GM12878 (cell line): ENCODE measurements around the gene IDI2. TPM values are rescaled to one million over a fixed set of nuclear protein-coding genes. Genes with fewer than 3 reads are reported as not detected.

Source experiments
- BMI1 ChIP-seq: fragments of 450-650 bp; IDR thresholded peaks from 2 replicates; pipeline ENCODE4 v1.6.1; 2016; ENCODE audit warnings: mild to moderate bottlenecking, moderate library complexity, borderline replicate concordance
- CBFB ChIP-seq: IDR thresholded peaks from 2 replicates; pipeline ENCODE4 v1.6.1; 2016; ENCODE audit warnings: antibody characterized with exemption, low read depth
- CBX5 ChIP-seq: sonication (generic); IDR thresholded peaks from 2 replicates; pipeline ENCODE4 v1.6.1; 2016; ENCODE audit warnings: low read depth, moderate library complexity, mild to moderate bottlenecking, inconsistent platforms
- CHD1 ChIP-seq: IDR thresholded peaks from 2 replicates; pipeline ENCODE4 v1.6.1; 2012; ENCODE audit warnings: low read depth, low read length, improper control_type of control experiment
- CREB1 ChIP-seq: IDR thresholded peaks from 2 replicates; pipeline ENCODE4 v1.6.1; 2012; ENCODE audit warnings: low read depth, mild to moderate bottlenecking, inconsistent platforms
- KLF5 ChIP-seq: fragments of 450-650 bp; IDR thresholded peaks from 2 replicates; pipeline ENCODE4 v1.6.1; 2014; ENCODE audit warnings: mild to moderate bottlenecking; ENCODE audit not compliant: partially characterized antibody
- POLR2A ChIP-seq: IDR thresholded peaks from 2 replicates; pipeline ENCODE4 v1.6.1; 2011; ENCODE audit warnings: low read depth, mild to moderate bottlenecking, low read length
- RAD51 ChIP-seq: fragments of 450-650 bp; IDR thresholded peaks from 2 replicates; pipeline ENCODE4 v1.6.1; 2016; ENCODE audit warnings: moderate library complexity, mild to moderate bottlenecking, inconsistent platforms
- SIX5 ChIP-seq: IDR thresholded peaks from 2 replicates; pipeline ENCODE4 v1.6.1; 2011; ENCODE audit warnings: mild to moderate bottlenecking, low read depth, low read length, moderate library complexity; ENCODE audit not compliant: severe bottlenecking
- SMAD5 ChIP-seq: IDR thresholded peaks from 2 replicates; pipeline ENCODE4 v1.6.1; 2016; ENCODE audit warnings: antibody characterized with exemption, low read depth
- SREBF2 ChIP-seq: IDR thresholded peaks from 2 replicates; pipeline ENCODE4 v1.6.1; 2012; ENCODE audit warnings: mild to moderate bottlenecking, low read length
- SUZ12 ChIP-seq: fragments of 200-600 bp; sonication (generic); IDR thresholded peaks from one replicate; pipeline ENCODE4 v1.6.1; 2018; ENCODE audit warnings: antibody characterized with exemption, mild to moderate bottlenecking; ENCODE audit not compliant: unreplicated experiment
- TAF1 ChIP-seq: IDR thresholded peaks from 2 replicates; pipeline ENCODE4 v1.6.1; 2011; ENCODE audit warnings: mild to moderate bottlenecking, low read depth, low read length, borderline replicate concordance
- TARDBP ChIP-seq: IDR thresholded peaks from 2 replicates; pipeline ENCODE4 v1.6.1; 2016; ENCODE audit warnings: borderline replicate concordance
- TBL1XR1 ChIP-seq: IDR thresholded peaks from 2 replicates; pipeline ENCODE4 v1.6.1; 2012; ENCODE audit warnings: low read depth, low read length, improper control_type of control experiment
- TCF12 ChIP-seq: IDR thresholded peaks from 2 replicates; pipeline ENCODE4 v1.6.1; 2011; ENCODE audit warnings: low read depth, mild to moderate bottlenecking, low read length
- TCF7 ChIP-seq: IDR thresholded peaks from 2 replicates; pipeline ENCODE4 v1.6.1; 2014; ENCODE audit warnings: antibody characterized with exemption, borderline replicate concordance
- polyA plus RNA-seq, 11 experiments: library from polyadenylated mRNA; depleted of rRNA in 4 of 11; unstranded in 6 of 11; stranded (reverse) in 5 of 11; fragments of >200 nt; fragmentation: Nextera tagmentation in 4 of 11; fragmentation: Illumina TruSeq in 1 of 11; extraction: Ambion mirVana in 4 of 11; extraction: Trizol in 1 of 11; gene quantifications; 1 replicate in 1 of 11; 2 replicates in 10 of 11; pipeline versions ENCODE4 v1.2.1 to v1.2.3, GENCODE V29; 2011 to 2016; ENCODE audit warnings: inconsistent platforms in 2 of 11, missing spikeins in 2 of 11, low read depth in 1 of 11
- total RNA-seq, 4 experiments: library from RNA; depleted of rRNA in 3 of 4; stranded (reverse); fragments of >200 nt in 3 of 4; fragmentation: Illumina TruSeq in 1 of 4; extraction: Trizol in 1 of 4; gene quantifications; 2 replicates each; pipeline versions ENCODE4 v1.2.1 to v1.2.3, GENCODE V29; 2013 to 2021
- TF ChIP-seq, protein P1 (sequence below): fragments of 450-650 bp; formaldehyde crosslinking; IDR thresholded peaks from 2 replicates; pipeline ENCODE4 v1.4.0; 2020; ENCODE audit warnings: mild to moderate bottlenecking, moderate library complexity
- TF ChIP-seq, protein P2 (sequence below): fragments of 450-650 bp; IDR thresholded peaks from 2 replicates; pipeline ENCODE4 v1.6.1; 2017; ENCODE audit warnings: low read depth, mild to moderate bottlenecking, moderate library complexity
- TF ChIP-seq, protein P3 (sequence below): fragments of 450-650 bp; formaldehyde crosslinking; IDR thresholded peaks from 2 replicates; pipeline ENCODE4 v1.4.0; 2022; ENCODE audit warnings: mild to moderate bottlenecking, moderate library complexity
- TF ChIP-seq, protein P4 (sequence below): IDR thresholded peaks from 2 replicates; pipeline ENCODE4 v1.6.1; 2011; ENCODE audit warnings: low read depth, mild to moderate bottlenecking, low read length, moderate library complexity, borderline replicate concordance; ENCODE audit errors: extremely low read depth
- TF ChIP-seq, protein P5 (sequence below): IDR thresholded peaks from 2 replicates; pipeline ENCODE4 v1.6.1; 2012; ENCODE audit warnings: low read length, inconsistent platforms

Gene IDI2
- total and polyA plus RNA-seq, 10 of the 15 experiments (the other 5 are each of a cell fraction or from before 2014, with no cell fraction given), result 0.06 TPM; not detected in 9

DNA sequence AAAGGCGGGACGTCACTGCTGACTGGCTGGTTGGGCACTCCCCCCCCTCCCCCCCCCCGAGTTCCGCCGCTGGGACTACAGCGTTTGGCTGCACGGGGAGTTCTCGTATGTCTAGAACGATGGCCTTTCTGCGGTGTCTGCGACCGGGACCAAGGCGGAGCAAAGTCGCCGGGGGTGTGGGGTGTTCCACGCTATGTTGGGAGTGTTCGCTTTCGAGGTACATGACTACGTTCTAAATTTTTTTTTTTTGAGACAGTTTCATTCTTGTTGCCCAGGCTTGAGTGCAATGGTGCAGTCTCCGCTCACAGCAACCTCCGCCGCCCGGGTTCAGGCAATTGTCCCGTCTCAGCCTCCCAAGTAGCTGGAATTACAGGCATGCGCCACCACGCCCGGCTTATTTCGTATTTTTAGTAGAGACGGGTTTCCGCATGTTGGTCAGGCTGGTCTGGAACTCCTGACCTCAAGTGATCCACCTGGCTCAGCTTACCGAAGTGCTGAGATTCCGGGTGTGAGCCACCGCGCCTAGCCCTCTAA, 23.8 kb upstream of the IDI2 start (continued):
- TF ChIP-seq CBFB, result 0 out of 2 replicates have a peak, but pooled peaks have one; percentile 8
- no peak for TF ChIP-seq SUZ12
- no peak; the same call in 1 of the 2 replicates for TF ChIP-seq TARDBP
- TF ChIP-seq CHD1, result no peak
- no peak for TF ChIP-seq TCF12
- TF ChIP-seq, protein P1, sequence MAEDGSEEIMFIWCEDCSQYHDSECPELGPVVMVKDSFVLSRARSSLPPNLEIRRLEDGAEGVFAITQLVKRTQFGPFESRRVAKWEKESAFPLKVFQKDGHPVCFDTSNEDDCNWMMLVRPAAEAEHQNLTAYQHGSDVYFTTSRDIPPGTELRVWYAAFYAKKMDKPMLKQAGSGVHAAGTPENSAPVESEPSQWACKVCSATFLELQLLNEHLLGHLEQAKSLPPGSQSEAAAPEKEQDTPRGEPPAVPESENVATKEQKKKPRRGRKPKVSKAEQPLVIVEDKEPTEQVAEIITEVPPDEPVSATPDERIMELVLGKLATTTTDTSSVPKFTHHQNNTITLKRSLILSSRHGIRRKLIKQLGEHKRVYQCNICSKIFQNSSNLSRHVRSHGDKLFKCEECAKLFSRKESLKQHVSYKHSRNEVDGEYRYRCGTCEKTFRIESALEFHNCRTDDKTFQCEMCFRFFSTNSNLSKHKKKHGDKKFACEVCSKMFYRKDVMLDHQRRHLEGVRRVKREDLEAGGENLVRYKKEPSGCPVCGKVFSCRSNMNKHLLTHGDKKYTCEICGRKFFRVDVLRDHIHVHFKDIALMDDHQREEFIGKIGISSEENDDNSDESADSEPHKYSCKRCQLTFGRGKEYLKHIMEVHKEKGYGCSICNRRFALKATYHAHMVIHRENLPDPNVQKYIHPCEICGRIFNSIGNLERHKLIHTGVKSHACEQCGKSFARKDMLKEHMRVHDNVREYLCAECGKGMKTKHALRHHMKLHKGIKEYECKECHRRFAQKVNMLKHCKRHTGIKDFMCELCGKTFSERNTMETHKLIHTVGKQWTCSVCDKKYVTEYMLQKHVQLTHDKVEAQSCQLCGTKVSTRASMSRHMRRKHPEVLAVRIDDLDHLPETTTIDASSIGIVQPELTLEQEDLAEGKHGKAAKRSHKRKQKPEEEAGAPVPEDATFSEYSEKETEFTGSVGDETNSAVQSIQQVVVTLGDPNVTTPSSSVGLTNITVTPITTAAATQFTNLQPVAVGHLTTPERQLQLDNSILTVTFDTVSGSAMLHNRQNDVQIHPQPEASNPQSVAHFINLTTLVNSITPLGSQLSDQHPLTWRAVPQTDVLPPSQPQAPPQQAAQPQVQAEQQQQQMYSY (CRISPR knock-in tag), result no peak
- TF ChIP-seq POLR2A, result no peak
- TF ChIP-seq, protein P2, sequence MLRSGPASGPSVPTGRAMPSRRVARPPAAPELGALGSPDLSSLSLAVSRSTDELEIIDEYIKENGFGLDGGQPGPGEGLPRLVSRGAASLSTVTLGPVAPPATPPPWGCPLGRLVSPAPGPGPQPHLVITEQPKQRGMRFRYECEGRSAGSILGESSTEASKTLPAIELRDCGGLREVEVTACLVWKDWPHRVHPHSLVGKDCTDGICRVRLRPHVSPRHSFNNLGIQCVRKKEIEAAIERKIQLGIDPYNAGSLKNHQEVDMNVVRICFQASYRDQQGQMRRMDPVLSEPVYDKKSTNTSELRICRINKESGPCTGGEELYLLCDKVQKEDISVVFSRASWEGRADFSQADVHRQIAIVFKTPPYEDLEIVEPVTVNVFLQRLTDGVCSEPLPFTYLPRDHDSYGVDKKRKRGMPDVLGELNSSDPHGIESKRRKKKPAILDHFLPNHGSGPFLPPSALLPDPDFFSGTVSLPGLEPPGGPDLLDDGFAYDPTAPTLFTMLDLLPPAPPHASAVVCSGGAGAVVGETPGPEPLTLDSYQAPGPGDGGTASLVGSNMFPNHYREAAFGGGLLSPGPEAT, result no peak; the same call in 1 of the 2 replicates
- TF ChIP-seq, protein P3, sequence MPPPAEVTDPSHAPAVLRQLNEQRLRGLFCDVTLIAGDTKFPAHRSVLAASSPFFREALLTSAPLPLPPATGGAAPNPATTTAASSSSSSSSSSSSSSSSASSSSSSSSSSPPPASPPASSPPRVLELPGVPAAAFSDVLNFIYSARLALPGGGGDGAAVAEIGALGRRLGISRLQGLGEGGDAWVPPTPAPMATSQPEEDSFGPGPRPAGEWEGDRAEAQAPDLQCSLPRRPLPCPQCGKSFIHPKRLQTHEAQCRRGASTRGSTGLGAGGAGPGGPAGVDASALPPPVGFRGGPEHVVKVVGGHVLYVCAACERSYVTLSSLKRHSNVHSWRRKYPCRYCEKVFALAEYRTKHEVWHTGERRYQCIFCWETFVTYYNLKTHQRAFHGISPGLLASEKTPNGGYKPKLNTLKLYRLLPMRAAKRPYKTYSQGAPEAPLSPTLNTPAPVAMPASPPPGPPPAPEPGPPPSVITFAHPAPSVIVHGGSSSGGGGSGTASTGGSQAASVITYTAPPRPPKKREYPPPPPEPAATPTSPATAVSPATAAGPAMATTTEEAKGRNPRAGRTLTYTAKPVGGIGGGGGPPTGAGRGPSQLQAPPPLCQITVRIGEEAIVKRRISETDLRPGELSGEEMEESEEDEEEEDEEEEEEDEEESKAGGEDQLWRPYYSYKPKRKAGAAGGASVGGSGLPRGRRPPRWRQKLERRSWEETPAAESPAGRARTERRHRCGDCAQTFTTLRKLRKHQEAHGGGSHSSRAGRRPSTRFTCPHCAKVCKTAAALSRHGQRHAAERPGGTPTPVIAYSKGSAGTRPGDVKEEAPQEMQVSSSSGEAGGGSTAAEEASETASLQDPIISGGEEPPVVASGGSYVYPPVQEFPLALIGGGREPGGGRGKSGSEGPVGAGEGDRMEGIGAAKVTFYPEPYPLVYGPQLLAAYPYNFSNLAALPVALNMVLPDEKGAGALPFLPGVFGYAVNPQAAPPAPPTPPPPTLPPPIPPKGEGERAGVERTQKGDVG, result no peak
- no peak for TF ChIP-seq SREBF2
- TF ChIP-seq, protein P4, sequence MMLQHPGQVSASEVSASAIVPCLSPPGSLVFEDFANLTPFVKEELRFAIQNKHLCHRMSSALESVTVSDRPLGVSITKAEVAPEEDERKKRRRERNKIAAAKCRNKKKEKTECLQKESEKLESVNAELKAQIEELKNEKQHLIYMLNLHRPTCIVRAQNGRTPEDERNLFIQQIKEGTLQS, result no peak
- no peak for TF ChIP-seq TCF7
- TF ChIP-seq RAD51, result no peak
- TF ChIP-seq SMAD5, result no peak
- no peak for TF ChIP-seq SIX5
- TF ChIP-seq, protein P5, sequence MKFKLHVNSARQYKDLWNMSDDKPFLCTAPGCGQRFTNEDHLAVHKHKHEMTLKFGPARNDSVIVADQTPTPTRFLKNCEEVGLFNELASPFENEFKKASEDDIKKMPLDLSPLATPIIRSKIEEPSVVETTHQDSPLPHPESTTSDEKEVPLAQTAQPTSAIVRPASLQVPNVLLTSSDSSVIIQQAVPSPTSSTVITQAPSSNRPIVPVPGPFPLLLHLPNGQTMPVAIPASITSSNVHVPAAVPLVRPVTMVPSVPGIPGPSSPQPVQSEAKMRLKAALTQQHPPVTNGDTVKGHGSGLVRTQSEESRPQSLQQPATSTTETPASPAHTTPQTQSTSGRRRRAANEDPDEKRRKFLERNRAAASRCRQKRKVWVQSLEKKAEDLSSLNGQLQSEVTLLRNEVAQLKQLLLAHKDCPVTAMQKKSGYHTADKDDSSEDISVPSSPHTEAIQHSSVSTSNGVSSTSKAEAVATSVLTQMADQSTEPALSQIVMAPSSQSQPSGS, result no peak; the same call in 1 of the 2 replicates
- TF ChIP-seq KLF5, result no peak
- TF ChIP-seq CBX5, result no peak
- TF ChIP-seq TBL1XR1, result no peak
- TF ChIP-seq CREB1, result no peak
- no peak for TF ChIP-seq BMI1
- TF ChIP-seq TAF1, result peak; percentile 39; the same call in 1 of the 2 replicates
- TF ChIP-seq, all 136 proteins: peak for 18
